DMS 273 treated with DMSO at 0.1 percent for 48 hours (cell line): ENCODE data around the gene PRKCE.

Experiments used
- DNase-seq: peaks from one replicate; lab custom pipeline; 2025; lab: John Stamatoyannopoulos, UW

PRKCE gene

DNA sequence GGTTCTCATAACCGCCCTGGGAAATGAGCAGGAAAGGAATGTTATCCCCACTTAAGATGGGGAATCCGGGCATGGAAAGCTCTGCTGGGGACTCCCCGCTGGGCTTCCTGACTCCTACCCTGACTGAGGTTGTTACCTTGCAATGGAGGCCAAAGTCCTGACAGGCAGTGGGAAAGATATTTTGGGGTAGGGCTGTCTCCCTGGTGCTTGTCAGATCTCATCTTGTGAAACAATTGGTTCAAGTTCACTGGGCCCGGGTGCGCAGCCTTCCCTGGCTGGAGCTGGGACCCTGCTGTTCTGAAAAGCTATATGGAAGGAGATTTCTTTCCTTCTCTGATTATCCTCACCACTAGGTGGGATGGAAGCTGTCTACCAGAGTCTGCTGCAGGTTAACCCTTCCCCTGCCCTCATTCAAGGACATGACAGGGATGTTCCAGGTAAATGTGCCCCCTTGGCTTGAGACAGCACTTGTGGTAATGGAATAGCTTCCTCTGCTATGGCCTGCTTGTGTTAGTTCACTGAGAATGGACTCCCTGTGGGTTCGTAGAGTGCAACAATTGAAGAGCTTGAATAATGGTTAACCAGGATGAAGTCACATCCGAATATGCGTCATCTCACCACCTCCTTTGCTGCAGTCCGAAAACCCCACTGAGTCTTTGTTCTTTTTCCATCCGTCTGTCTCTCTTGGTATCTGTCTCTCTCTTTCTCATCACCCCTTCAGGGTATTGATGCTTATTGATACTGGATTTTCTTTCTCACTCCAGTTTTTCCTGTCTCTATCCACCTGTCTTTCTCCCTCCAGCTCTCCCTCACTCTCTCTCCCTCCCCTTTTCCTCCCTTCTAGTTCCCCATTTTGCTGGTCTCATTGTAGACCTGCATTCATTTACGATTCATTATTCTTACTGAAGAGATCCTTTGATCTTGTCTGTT, 577.9 kb downstream of the PRKCE start:
- DNase-seq: no peak

DNA sequence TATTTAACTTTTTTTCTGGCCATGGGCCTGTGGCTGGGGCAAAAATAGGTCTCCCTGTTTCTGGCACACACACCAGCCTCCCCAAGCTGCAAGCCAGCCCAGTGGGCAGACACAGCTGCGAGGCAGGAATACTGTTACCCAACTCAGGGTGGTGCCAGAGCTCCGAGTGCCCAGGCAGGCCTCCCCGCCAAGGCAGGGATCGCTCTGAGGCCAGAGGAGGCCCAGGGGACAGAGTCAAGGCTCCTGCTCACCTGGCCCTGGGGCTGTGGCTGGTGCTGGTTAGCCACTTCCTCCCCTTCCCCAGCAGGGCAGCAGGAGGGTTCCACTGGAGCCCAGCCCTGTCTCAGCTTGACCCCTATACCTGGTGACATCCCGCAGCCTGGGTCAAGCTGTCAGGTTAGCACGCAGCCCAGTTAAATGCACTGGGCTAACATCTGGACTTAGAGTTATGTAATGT, 578.7 kb downstream of the PRKCE start:
- DNase-seq: no peak

DNA sequence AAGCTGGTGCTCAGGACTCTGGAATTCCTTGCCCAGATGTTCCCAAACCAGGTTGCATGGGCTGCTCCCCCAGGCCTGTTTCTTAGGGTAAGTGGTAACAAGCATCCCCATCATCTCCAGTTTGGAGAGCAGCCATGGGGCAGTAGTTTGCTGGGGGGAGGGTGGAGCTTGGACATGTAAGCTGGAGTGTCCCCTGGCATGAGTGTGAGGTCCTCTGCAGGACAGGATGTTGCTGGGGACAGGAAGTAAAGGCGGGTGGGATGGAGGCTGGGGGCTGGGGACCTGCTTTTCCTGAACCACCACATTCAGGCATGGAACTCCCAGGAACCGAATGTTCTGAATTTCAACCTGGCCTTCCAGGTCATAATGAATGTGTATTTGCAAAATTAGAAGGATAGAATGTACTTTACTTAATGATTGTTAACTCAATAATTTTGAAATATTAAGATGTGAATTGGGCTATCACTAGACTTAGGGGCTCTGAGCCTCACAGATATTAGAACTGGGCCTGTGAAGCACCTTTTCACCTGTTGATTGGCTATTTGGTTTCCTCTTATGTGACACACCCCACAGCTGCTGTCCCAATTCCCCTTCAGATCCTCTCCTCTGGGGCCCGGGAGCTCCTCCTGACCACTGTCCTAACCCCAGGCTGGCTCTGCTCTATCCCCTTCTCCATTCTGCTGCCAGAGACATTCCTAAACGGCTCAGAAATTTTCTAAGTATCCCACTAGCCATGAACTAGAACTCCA, 579.4 kb downstream of the PRKCE start:
- DNase-seq: no peak

DNA sequence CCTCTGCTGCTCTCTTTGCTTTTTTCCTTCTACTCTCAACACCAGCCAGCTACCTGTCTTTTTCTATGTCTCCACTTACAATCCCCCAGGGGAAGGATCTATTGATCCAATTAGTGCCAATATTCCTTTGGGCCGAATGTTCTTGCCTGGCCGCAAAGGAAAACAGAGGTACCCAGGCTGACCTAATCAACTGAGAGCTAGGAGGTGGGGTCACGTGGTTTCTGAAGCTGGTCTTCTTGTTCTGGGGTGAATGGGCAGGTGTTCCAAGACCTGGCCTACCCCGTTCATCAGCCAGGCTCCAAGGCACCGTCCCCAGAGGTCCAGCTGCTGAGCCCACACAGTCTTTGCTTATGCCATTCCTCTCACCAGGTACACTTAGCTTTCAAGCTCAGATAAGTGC, 580.2 kb downstream of the PRKCE start:
- no peak for DNase-seq

DNA sequence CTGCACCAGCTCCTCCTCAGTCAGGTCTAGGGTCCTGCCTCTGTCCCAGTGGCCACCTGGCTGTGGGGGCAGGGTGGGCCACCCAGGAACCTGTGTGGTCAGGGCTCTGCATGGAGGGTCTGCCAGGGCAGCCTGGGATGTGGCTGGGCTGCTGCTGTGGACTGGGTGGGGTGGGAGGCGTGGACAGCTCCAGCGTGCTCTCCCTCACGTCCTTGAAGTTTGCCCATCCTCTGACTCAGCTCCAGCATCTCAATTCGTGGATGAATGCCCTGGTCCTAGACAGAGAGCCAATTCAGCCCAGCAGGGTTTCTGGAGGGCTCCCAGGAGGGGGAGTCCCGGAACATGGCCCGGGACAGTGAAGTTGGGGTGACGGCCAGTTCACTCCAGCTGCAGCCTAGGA, 581.4 kb downstream of the PRKCE start:
- DNase-seq: no peak

DNA sequence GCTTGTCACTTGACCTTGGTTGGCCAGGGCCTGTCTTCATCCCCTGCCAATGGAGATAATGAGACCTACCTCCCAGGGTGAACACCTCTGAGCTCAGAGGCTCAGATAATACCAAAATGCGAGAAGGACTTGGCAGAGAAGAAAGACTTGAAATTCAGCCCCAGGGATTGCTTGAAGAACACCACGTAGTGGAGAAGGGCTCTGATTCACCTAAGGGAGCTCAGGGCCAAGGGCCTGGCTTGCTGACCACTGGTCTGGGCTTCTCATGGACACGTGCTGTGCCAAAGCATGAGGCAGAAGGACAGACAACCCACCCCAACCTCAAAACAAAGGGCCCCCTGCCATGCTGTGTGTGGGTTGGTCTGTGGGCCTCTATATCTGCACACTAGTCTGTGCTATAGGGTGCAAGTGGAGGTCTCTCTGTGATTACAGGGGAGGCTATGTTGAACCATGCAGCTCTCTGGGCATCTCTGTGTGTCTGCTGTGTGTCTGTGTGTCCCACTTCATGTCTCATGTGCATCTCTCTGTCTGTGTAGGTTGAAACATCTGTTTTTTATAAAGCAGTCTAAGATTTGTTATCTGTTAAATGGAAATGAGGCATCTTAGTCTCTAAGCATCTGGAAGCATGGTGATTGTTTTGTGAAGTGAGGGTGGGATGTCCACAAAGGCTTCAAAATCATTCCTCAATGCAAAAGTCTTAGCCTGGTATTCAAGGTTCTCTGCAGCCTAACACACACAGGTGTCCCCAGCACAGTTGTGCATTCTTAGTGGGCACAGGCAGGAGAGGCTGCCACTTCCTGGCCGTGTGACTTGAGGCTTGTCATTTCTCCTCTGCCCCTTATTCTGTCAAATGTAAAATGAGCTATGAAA, 584.8 kb downstream of the PRKCE start:
- DNase-seq: no peak

DNA sequence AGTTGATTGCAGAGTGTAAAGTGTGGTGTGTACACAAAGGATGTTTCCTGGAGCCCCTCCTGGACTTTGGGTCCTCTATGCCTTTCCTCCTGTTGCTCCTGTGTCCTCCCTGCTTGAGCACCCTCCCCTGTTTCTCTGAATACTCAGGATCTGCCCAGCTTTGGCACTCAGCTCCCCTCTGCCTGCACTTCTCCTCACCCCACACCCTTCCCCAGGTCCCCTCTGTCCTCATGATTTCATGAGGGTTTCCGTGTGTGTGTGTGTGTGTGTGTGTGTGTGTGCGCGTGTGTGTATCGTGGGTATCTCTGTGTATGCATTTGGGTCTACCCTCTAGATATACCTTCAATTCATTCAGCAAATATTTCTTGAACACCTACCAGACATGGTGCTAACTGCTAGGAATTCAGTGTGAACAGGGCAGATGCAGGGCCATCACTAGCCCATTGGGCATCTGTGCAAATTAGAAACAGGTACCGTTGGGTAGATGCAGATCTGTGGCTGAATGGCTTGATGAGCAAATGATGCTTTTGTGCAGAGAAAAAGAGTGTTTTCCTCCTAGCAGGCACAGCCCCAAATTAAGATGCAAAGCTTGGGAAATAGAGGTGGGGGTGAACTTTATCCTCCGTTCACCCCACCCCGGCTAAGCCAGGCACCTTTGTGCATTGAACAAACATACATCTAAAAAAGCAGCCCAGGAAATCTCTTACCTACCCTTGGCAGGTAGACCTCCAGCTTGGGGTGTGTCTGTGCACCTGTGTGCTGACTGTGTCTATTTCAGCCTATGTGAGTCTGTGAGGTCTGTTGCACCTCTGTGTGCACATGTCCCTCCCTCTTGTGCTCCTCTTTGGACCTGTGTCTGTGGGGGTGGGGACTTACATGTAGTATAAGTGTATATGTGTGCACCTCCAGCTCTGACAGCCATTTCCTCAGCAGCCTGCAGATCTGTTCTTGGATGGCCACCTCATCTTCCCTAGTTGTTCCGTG, 585.7 kb downstream of the PRKCE start:
- no peak for DNase-seq
